ENCODE results near the gene GTF2IRD1. TPM values are rescaled to one million over a fixed set of nuclear protein-coding genes. Genes with fewer than 3 reads are reported as not detected.

The GTF2IRD1 gene
- total RNA-seq, 6 experiments from 2014 or later = 19.7 to 24.6 (median 22.4) TPM

- Mint-ChIP-seq H3K4me3 (no peak overlapping the region), H3K36me3 (ENCODE audit: low read depth) (no peaks in the 10 kb centered on the region), H3K4me1 (ENCODE audit: low read depth) (peaks cover 62% of the 10 kb centered on the region), H3K27me3 (ENCODE audit: insufficient read depth) (peaks cover 5% of the 10 kb centered on the region; the same call in 1 of the 2 replicates), H3K9me3 (no peaks in the 10 kb centered on the region), H3K27ac (peak overlapping the region; percentile 42; the same call in 1 of the 2 replicates)
- no peak for DNase-seq
- no peak for TF ChIP-seq CTCF (IDR thresholded peaks at IDR 0.05)
Measured at GRCh38 chr7:74475243-74475986, 21.7 kb downstream of the GTF2IRD1 start.

GRCh38 chr7:74475987-74476350, 22.3 kb downstream of the GTF2IRD1 start:
- H3K4me1 Mint-ChIP-seq (ENCODE audit: low read depth) = peaks cover 66% of the 10 kb centered on the region
- H3K27me3 Mint-ChIP-seq (ENCODE audit: insufficient read depth) = peaks cover 5% of the 10 kb centered on the region; the same call in 1 of the 2 replicates
- no peaks in the 10 kb centered on the region for H3K9me3 Mint-ChIP-seq
- H3K4me3 Mint-ChIP-seq = no peak overlapping the region
- no peak overlapping the region; the same call in 1 of the 2 replicates for H3K27ac Mint-ChIP-seq
- no peak for DNase-seq
- no peaks in the 10 kb centered on the region for H3K36me3 Mint-ChIP-seq (ENCODE audit: low read depth)
- TF ChIP-seq CTCF (IDR thresholded peaks at IDR 0.05) = no peak

- TF ChIP-seq CTCF (IDR thresholded peaks at IDR 0.05) = no peak
- Mint-ChIP-seq H3K4me1 (ENCODE audit: low read depth) (peaks cover 72% of the 10 kb centered on the region), H3K27me3 (ENCODE audit: insufficient read depth) (peaks cover 5% of the 10 kb centered on the region; the same call in 1 of the 2 replicates), H3K27ac (peak overlapping the region; percentile 99), H3K4me3 (no peak overlapping the region; the same call in 1 of the 2 replicates), H3K9me3 (no peaks in the 10 kb centered on the region), H3K36me3 (ENCODE audit: low read depth) (no peaks in the 10 kb centered on the region)
- no peak for DNase-seq
Measured at GRCh38 chr7:74476626-74477025, 22.9 kb downstream of the GTF2IRD1 start.

GRCh38 chr7:74478671-74479065, 25.0 kb downstream of the GTF2IRD1 start:
- no peak for DNase-seq
- Mint-ChIP-seq H3K9me3 (no peaks in the 10 kb centered on the region), H3K36me3 (ENCODE audit: low read depth) (no peaks in the 10 kb centered on the region; the same call in 1 of the 2 replicates), H3K27me3 (ENCODE audit: insufficient read depth) (peaks cover 5% of the 10 kb centered on the region; the same call in 1 of the 2 replicates), H3K4me3 (peak overlapping the region; percentile 47; the same call in 1 of the 2 replicates), H3K27ac (peak overlapping the region; percentile 99), H3K4me1 (ENCODE audit: low read depth) (peaks cover 92% of the 10 kb centered on the region)
- TF ChIP-seq CTCF (IDR thresholded peaks at IDR 0.05) = no peak

GRCh38 chr7:74479066-74479781, 25.5 kb downstream of the GTF2IRD1 start:
- Mint-ChIP-seq H3K4me1 (ENCODE audit: low read depth) (peaks cover 95% of the 10 kb centered on the region), H3K27me3 (ENCODE audit: insufficient read depth) (peaks cover 4% of the 10 kb centered on the region; the same call in 1 of the 2 replicates), H3K4me3 (peak overlapping the region; percentile 82), H3K27ac (peak overlapping the region; percentile 99), H3K36me3 (ENCODE audit: low read depth) (no peaks in the 10 kb centered on the region; the same call in 1 of the 2 replicates), H3K9me3 (no peaks in the 10 kb centered on the region)
- no peak for TF ChIP-seq CTCF (IDR thresholded peaks at IDR 0.05)
- no peak for DNase-seq
